ENCODE results near the gene MBD5.
"Not testable (repeated sequence)": the region's sequence is repeated elsewhere in the genome, so short reads cannot be mapped to it uniquely, and the experiment has no call there.

Gene MBD5

GRCh38 chr2:148543088-148543540 lies 522.2 kb downstream of the MBD5 start:
- H3K4me1 ChIP-seq; H3K36me3 ChIP-seq (replicated peaks); H3K9me3 ChIP-seq; H3K27me3 ChIP-seq (ENCODE audit: low read depth); DNase-seq (ENCODE audit: low spot score in 2 of 2); H3K4me3 ChIP-seq; in situ Hi-C loops (cut with MboI; ENCODE audit: low sequenced_read_pairs): not testable (repeated sequence)

- in situ Hi-C loops (cut with MboI; ENCODE audit: low sequenced_read_pairs) = no loop called here
- no peak overlapping the region for H3K4me3 ChIP-seq
- no peaks in the 10 kb centered on the region for H3K27me3 ChIP-seq (ENCODE audit: low read depth)
- DNase-seq (ENCODE audit: low spot score in 2 of 2) = no peak
- no peaks in the 10 kb centered on the region for H3K4me1 ChIP-seq
- H3K9me3 ChIP-seq = no peaks in the 10 kb centered on the region
- H3K36me3 ChIP-seq (replicated peaks) = no peaks in the 10 kb centered on the region
These were observed 524.7 kb downstream of the MBD5 start for GRCh38 chr2:148545390-148546256.

GRCh38 chr2:148546270-148546669 lies 525.4 kb downstream of the MBD5 start:
- Histone ChIP-seq H3K4me1 (no peaks in the 10 kb centered on the region), H3K9me3 (no peaks in the 10 kb centered on the region), H3K4me3 (no peak overlapping the region), H3K27me3 (ENCODE audit: low read depth) (no peaks in the 10 kb centered on the region), H3K36me3 (replicated peaks) (no peaks in the 10 kb centered on the region)
- in situ Hi-C loops (cut with MboI; ENCODE audit: low sequenced_read_pairs) = no loop called here
- DNase-seq (ENCODE audit: low spot score in 2 of 2) = no peak

GRCh38 chr2:148548716-148549400 lies 528.0 kb downstream of the MBD5 start:
- no peak for DNase-seq (ENCODE audit: low spot score in 2 of 2)
- in situ Hi-C loops (cut with MboI; ENCODE audit: low sequenced_read_pairs) = no loop called here
- H3K9me3 ChIP-seq = no peaks in the 10 kb centered on the region
- no peaks in the 10 kb centered on the region for H3K36me3 ChIP-seq (replicated peaks)
- H3K4me1 ChIP-seq = no peaks in the 10 kb centered on the region
- no peaks in the 10 kb centered on the region for H3K27me3 ChIP-seq (ENCODE audit: low read depth)
- H3K4me3 ChIP-seq = no peak overlapping the region

- no peak for DNase-seq (ENCODE audit: low spot score in 2 of 2)
- Histone ChIP-seq H3K27me3 (ENCODE audit: low read depth) (no peaks in the 10 kb centered on the region), H3K9me3 (no peaks in the 10 kb centered on the region), H3K4me1 (peaks cover 4% of the 10 kb centered on the region), H3K36me3 (replicated peaks) (no peaks in the 10 kb centered on the region), H3K4me3 (no peak overlapping the region)
- in situ Hi-C loops (cut with MboI; ENCODE audit: low sequenced_read_pairs) = no loop called here
These were observed 531.9 kb downstream of the MBD5 start for GRCh38 chr2:148552675-148553331.

- DNase-seq (ENCODE audit: low spot score in 2 of 2) = no peak
- Histone ChIP-seq H3K27me3 (ENCODE audit: low read depth) (no peaks in the 10 kb centered on the region), H3K36me3 (replicated peaks) (no peaks in the 10 kb centered on the region), H3K4me3 (no peak overlapping the region), H3K9me3 (no peaks in the 10 kb centered on the region), H3K4me1 (peaks cover 4% of the 10 kb centered on the region)
- in situ Hi-C loops (cut with MboI; ENCODE audit: low sequenced_read_pairs) = no loop called here
These were observed 532.5 kb downstream of the MBD5 start for GRCh38 chr2:148553332-148553887.

GRCh38 chr2:148554459-148555247 lies 533.8 kb downstream of the MBD5 start:
- Histone ChIP-seq H3K4me3 (no peak overlapping the region), H3K9me3 (no peaks in the 10 kb centered on the region), H3K27me3 (ENCODE audit: low read depth) (no peaks in the 10 kb centered on the region), H3K36me3 (replicated peaks) (no peaks in the 10 kb centered on the region), H3K4me1 (peaks cover 4% of the 10 kb centered on the region)
- in situ Hi-C loops (cut with MboI; ENCODE audit: low sequenced_read_pairs) = no loop called here
- peak; percentile 45 to 59 for DNase-seq (ENCODE audit: low spot score in 2 of 2)

GRCh38 chr2:148555622-148556294 lies 534.9 kb downstream of the MBD5 start:
- no peak for DNase-seq (ENCODE audit: low spot score in 2 of 2)
- peaks cover 4% of the 10 kb centered on the region for H3K4me1 ChIP-seq
- H3K27me3 ChIP-seq (ENCODE audit: low read depth) = no peaks in the 10 kb centered on the region
- H3K36me3 ChIP-seq (replicated peaks) = no peaks in the 10 kb centered on the region
- no peaks in the 10 kb centered on the region for H3K9me3 ChIP-seq
- in situ Hi-C loops (cut with MboI; ENCODE audit: low sequenced_read_pairs) = no loop called here
- H3K4me3 ChIP-seq = no peak overlapping the region

- H3K4me1 ChIP-seq = peaks cover 4% of the 10 kb centered on the region
- no peak for DNase-seq (ENCODE audit: low spot score in 2 of 2)
- in situ Hi-C loops (cut with MboI; ENCODE audit: low sequenced_read_pairs) = no loop called here
These were observed 537.0 kb downstream of the MBD5 start for GRCh38 chr2:148557844-148558436.

GRCh38 chr2:148560496-148560895 lies 539.6 kb downstream of the MBD5 start:
- Histone ChIP-seq H3K9me3 (no peaks in the 10 kb centered on the region), H3K4me3 (no peak overlapping the region), H3K4me1 (no peaks in the 10 kb centered on the region), H3K36me3 (replicated peaks) (no peaks in the 10 kb centered on the region), H3K27me3 (ENCODE audit: low read depth) (no peaks in the 10 kb centered on the region; the same call in 1 of the 2 replicates)
- no peak for DNase-seq (ENCODE audit: low spot score in 2 of 2)
- in situ Hi-C loops (cut with MboI; ENCODE audit: low sequenced_read_pairs) = no loop called here

More at GRCh38 chr2:148557844-148558436, 537.0 kb downstream of the MBD5 start:
- Histone ChIP-seq H3K4me3 (no peak overlapping the region), H3K27me3 (ENCODE audit: low read depth) (no peaks in the 10 kb centered on the region), H3K9me3 (no peaks in the 10 kb centered on the region), H3K36me3 (replicated peaks) (no peaks in the 10 kb centered on the region)

- no peaks in the 10 kb centered on the region for H3K36me3 ChIP-seq (replicated peaks)
- in situ Hi-C loops (cut with MboI; ENCODE audit: low sequenced_read_pairs) = no loop called here
- H3K4me1 ChIP-seq = no peaks in the 10 kb centered on the region
- peaks cover 6% of the 10 kb centered on the region for H3K27me3 ChIP-seq (ENCODE audit: low read depth)
- no peak overlapping the region for H3K4me3 ChIP-seq
- no peak for DNase-seq (ENCODE audit: low spot score in 2 of 2)
- no peaks in the 10 kb centered on the region for H3K9me3 ChIP-seq
These were observed 540.5 kb downstream of the MBD5 start for GRCh38 chr2:148561389-148561788.

GRCh38 chr2:148565272-148565894 lies 544.5 kb downstream of the MBD5 start:
- peaks cover 6% of the 10 kb centered on the region for H3K27me3 ChIP-seq (ENCODE audit: low read depth)
- no peaks in the 10 kb centered on the region for H3K36me3 ChIP-seq (replicated peaks)
- H3K9me3 ChIP-seq = no peaks in the 10 kb centered on the region
- peak; percentile 7 to 45 for DNase-seq (ENCODE audit: low spot score in 2 of 2)
- no peaks in the 10 kb centered on the region for H3K4me1 ChIP-seq
- in situ Hi-C loops (cut with MboI; ENCODE audit: low sequenced_read_pairs) = no loop called here
- no peak overlapping the region for H3K4me3 ChIP-seq
